GM10248 (cell line): ENCODE measurements around the gene SETDB2.

ENCODE experiments used
- CTCF ChIA-PET: fragments of 300-600 bp; sonication (Branson Sonifier 250); formaldehyde crosslinking; extraction: SDS; loops from one replicate; lab custom pipeline; 2021; ENCODE audit warnings: antibody characterized with exemption; lab: Yijun Ruan, JAX
- POLR2A ChIA-PET: fragments of 350-650 bp; sonication (Branson Sonifier 250); formaldehyde crosslinking; extraction: SDS; loops from one replicate; lab custom pipeline; 2020; ENCODE audit warnings: antibody characterized with exemption; lab: Yijun Ruan, JAX
- DNase-seq: peaks from one replicate; pipeline ENCODE4 v3.0.0; 2012; ENCODE audit errors: extremely low spot score
- TF ChIP-seq, protein P1 (sequence below): IDR thresholded peaks from 2 replicates; pipeline ENCODE4 v1.5.1; 2012; ENCODE audit warnings: mild to moderate bottlenecking, low read depth; ENCODE audit errors: extremely low read depth, missing control alignments, control extremely low read depth

Gene SETDB2

DNA sequence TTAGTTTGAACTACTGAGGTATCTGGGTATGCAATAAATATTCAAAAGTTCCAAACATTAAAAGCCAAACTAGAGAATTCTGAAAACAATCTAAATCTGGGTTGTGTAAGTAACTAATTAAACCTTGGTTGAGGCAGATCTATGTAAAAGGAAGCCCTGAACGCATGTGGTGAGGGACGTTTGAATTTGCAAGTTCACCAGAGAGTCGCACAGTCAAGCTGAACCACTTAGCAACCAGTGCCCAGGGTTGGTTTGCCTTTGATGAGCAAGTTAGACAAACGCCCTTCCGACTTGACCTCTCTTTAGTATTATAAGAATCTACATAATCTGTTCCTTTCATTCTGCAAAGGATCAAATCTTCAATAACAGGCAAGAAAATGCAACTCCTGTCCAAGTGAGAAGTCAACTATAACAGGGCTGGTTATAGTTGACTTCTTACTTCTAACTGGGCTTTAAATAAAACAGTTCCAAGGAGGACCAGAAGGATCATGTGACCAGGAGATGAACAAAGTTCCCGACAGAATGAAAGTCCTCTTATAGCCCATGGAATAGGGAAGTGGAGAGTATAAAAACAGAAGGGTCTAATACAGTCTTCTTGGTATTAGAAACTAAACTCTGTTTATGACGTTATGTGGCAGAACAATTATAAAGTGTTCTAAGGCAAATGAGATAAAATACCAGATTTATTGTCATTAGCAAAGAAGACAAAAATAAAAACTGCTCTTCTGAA is 92.2 kb downstream of the SETDB2 start:
- POLR2A ChIA-PET, result no interaction called here
- no peak for DNase-seq
- CTCF ChIA-PET, result no interaction called here
- TF ChIP-seq, protein P1, sequence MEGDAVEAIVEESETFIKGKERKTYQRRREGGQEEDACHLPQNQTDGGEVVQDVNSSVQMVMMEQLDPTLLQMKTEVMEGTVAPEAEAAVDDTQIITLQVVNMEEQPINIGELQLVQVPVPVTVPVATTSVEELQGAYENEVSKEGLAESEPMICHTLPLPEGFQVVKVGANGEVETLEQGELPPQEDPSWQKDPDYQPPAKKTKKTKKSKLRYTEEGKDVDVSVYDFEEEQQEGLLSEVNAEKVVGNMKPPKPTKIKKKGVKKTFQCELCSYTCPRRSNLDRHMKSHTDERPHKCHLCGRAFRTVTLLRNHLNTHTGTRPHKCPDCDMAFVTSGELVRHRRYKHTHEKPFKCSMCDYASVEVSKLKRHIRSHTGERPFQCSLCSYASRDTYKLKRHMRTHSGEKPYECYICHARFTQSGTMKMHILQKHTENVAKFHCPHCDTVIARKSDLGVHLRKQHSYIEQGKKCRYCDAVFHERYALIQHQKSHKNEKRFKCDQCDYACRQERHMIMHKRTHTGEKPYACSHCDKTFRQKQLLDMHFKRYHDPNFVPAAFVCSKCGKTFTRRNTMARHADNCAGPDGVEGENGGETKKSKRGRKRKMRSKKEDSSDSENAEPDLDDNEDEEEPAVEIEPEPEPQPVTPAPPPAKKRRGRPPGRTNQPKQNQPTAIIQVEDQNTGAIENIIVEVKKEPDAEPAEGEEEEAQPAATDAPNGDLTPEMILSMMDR, result no peak

DNA sequence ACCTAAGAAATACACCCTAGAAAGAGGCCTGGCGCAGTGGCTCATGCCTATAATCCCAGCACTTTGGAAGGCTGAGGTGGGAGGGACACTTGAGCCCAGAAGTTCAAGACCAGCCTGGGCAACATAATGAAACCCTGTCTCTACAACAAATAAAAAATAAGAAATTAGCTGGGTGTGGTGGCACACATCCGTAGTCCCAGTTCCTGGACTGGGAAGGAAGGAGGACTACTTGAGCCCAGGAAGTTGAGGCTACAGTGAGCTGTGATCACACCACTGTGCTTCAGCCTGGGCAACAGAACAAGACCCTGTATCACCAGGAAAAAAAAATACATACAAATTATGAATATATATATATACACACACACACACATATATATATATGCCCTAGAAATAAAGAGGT is 94.3 kb downstream of the SETDB2 start:
- ChIA-PET CTCF (interaction anchor here (0.9 to 1.2 kb wide), 4 partner anchors 13 to 51 kb away, joined by 3 read pairs; no protein-coding TSS in a partner anchor), POLR2A (interaction anchor here (0.7 kb wide), 1 partner anchor 83 kb away, joined by 3 read pairs; no protein-coding TSS in a partner anchor)
- DNase-seq, result no peak
- TF ChIP-seq, protein P1, result no peak

DNA sequence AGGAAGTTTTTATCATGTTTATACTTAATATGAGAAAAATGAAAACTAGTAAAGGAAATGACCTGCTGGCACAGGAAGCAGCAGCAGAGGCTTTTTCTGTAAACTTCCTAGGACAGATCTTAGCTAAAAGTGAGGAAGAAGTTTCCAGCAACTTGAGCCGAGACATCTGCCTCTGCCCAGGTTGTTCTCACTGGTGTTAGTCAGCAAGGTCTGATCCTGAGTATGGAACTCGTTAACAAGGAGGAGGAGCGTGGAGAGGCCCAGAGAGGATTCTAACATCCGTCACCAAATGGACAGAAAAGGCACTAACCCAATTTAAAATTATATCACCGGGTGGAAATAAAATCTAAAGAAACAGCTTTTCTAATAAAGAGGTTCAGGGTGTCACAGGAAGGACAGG is 95.2 kb downstream of the SETDB2 start:
- TF ChIP-seq, protein P1, result no peak
- ChIA-PET CTCF (interaction anchor here (0.8 to 1.2 kb wide), 2 partner anchors 37 to 48 kb away, joined by 3 read pairs; no protein-coding TSS in a partner anchor), POLR2A (interaction anchor here (0.7 kb wide), 1 partner anchor 84 kb away, joined by 3 read pairs; no protein-coding TSS in a partner anchor)
- no peak for DNase-seq

DNA sequence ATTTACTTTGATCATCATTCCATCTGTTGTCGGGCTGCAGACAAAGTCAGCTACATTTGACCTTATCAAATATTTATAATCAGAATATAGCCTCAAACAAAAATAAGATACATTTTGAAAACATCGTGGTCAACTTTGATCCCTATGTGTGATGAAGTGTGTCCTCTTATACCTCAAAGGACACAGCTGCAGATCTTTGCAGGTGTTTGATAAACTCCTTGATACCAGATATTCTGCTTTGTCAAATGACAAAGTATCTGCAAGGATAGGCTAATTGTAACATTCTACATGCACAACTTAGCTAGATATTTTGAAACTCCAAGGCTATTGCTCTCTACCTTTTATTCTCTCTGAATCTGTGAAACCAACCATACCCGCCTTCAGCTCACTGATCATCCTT is 95.7 kb downstream of the SETDB2 start:
- no peak for DNase-seq
- POLR2A ChIA-PET, result no interaction called here
- CTCF ChIA-PET, result interaction anchor here (0.8 to 1.2 kb wide), 2 partner anchors 37 to 48 kb away, joined by 3 read pairs; no protein-coding TSS in a partner anchor
- TF ChIP-seq, protein P1, result no peak

DNA sequence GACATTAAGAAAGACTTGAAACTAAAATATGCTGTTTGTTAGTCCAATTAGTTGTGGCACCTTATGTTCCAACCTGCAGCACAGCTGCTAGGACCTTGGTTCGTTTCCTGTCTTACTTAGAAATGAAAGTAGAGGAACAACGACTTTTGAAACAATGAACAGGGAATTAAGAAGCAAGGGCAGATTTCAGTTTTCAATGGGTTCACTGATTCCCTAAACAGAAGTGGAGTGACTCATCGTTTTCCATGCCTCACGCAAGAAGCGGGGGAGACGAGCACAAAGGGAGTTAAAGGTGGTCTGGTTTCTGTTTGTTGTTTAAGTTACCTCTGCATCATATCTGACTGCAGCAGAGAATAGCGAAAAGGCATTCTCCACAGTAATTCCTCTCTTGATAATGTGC is 96.5 kb downstream of the SETDB2 start:
- POLR2A ChIA-PET, result no interaction called here
- CTCF ChIA-PET, result no interaction called here
- TF ChIP-seq, protein P1, result no peak
- no peak for DNase-seq

DNA sequence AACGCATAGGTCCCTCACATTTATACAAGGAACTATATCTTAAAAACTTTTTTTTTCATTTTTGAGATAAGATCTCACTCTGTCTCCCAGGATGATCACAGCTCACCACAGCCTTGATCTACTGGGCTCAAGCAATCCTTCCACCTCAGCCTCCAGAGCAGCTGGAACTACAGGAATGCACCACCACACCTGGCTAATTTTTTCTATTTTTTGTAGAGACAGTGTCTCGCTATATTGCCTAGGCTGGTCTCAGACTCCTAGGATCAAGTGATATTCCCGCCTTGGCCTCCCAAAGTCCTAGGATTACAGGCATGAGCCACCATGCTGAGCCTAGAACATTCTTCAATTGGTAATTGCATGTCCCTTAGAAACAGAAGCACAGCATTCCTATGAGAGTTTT is 99.6 kb downstream of the SETDB2 start:
- no peak for DNase-seq
- POLR2A ChIA-PET, result interaction anchor here (0.6 kb wide), 1 partner anchor 86 kb away, joined by 7 read pairs; no protein-coding TSS in a partner anchor
- CTCF ChIA-PET, result no interaction called here

More for the DNA sequence above, 99.6 kb downstream of the SETDB2 start:
- TF ChIP-seq, protein P1, result no peak
